Measurements from ENCODE around the gene NPAS3.

The NPAS3 gene

DNA sequence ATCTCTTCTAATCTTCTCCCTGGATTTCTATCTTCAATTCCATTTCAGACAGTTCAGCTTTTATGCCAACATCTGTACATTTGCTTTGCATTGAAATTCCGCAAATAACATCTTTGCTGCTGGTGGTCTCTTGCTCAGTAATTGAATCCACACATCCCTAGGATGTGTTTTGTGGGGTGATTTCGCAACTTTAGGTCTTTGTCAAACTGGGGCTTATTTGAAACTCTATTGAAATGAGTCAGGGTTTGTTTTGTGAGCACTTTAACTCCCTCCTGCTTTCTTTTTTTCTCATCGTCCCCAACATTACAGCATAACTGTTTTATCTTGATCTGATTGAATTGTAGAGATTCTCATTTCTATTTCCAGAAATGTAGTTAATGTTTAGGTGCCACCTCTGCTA, 404.3 kb downstream of the NPAS3 start:
- no peak for DNase-seq

DNA sequence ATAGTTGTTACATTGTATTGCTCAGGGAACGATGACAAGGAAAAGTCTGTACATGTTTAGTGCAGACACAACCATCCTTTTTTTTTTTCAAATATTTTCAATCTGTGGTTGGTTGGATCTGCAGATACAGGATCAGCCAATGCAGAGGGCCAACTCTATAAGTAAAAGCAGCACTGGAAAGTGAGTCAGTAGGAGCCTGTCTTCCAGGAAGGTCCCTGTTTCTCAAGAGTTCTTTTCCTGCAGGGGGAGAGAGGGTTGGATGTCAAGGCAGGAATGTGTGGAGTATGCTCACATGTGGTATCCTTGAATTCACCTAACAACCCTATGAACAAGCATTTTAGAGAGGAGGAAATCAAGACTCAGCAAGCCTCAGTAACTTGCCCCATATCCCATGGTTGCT, 409.1 kb downstream of the NPAS3 start:
- no peak for DNase-seq

DNA sequence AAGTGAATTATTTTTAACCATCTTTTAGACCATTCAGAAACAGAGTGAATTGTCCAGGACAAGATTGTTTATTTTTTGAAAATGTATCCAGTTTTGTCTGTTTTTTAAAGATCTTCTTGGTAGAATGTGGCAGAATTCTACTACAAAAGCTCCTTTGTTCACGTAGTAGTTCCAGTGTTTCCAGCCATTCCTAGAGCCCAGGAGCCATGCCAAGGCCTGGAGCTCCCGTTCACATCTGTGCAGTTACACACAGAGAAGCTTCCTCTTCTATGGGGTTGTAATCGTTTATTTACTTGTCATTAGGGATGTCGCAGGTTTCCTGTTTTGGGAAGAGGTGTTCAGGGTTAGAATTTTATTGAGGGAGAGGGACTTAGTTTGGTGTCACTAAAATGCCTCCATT, 409.8 kb downstream of the NPAS3 start:
- DNase-seq: no peak

DNA sequence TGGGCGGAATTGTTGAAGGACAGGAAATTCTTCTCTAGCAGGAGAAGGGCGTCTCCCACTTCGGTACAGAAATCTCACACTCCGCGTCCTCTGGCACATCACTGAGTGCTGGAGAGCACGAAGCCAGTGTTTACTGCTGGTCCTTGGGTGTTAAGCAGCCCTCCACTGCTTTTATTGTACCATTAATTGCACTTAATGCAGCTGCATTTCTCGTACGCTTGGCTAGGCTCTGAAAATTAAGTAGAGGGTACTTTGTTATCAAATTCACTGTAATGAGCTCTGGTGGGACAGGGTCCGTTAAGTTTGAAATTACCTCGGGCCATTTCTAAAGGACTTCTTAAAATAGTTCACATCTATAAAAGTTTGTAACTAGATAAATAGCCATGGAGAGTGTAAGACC, 411.2 kb downstream of the NPAS3 start:
- DNase-seq: no peak

DNA sequence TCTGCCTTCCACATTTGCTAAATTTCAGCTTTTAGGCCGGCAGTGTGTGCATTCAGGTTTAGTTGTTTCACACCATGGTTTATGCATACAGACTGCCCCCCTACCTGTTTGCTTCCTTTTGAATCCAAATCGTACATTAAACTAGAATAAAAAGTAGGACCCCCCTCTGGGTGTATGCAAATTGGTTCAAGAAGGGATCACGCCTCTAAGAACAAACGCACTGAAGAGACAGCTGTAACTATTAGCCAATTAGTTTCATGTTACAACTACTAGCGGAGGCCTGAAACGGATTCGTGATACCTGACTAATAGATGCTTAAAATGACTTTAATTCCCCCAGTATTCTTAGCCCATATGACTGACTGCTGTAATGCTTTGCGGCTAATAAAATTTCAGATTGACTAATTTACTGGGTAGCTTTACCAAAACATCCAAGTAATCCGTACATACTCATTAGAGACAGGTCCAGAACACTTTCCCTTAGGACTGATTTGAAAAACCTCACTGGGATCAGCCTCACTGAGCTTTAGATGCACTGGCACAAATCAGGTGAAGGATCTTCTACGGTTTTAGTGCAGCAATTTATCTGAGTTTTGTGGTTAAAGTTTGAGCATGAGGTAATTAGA, 411.8 kb downstream of the NPAS3 start:
- no peak for DNase-seq

DNA sequence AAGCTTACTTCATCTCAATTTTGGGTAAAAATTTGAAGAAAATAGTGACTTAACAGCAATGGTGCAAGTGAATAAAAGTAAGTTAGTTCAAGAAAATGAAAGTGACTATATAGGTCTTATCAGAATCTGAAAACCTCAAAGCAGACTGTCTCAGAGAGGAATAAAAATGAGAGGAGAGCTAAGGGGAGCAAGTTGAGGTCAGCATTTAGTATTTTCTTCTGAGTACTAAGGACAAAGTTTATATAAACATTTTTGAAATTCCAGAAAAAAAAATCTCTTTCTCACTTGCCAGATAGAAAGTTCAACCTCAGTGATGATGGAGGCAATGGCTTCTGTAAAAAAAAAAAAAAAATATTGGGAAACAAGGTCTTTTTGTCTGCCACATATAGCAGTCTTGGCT, 414.1 kb downstream of the NPAS3 start:
- no peak for DNase-seq

DNA sequence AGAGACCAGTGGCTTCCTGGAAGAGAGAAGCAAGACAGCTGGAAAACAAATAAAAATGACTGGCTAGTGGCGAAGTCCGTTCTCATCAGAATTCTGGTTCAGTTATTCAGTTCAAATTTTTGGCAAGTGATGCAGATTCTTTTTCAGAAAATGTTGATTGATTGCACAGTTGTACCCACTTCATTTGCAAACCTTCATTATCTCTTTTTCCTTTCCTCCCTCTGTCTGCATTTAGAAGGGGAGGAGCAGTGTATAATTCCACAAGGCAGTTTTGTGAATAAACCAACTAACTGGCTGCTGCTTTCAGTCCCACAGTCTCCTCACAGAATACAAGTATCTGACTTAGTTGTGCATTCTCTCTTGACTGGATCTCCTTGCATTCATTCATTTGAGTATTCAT, 417.5 kb downstream of the NPAS3 start:
- no peak for DNase-seq

DNA sequence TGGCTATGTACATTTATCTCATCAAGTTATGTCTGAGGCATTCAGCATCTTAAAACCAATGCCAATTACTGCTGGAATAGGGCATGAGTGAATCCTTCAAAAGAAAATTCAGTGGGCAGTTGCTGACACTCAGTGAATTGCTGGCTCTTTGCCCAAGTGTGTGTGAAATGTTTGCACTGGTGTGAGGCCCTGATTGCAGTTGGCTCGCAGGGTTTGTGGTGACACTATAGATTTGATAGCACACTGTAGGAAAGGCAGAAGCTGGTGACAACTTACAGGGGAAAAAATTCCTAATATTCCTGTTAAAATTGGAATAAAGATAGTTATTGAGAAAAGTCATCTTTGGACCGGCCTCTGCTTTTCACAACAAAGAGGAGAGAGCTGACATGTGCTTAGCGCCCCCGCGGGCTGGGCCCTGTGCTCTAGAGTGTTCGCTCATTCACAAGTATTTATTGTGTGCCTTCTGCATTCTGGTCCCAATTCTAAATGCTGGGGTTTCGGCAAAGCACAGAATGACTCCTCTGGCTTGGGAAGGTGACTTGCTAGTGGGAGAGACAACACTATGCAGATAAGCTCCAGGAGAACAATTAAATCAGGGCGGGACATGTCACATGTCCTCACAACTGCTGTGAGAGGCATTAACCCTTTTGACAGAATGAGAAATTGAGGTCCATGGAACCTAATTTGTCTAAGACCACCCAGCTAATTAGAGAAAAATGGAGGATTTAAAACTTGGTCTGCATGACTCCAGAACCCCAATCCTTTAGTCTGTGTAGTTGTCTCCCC, 418.7 kb downstream of the NPAS3 start:
- no peak for DNase-seq

DNA sequence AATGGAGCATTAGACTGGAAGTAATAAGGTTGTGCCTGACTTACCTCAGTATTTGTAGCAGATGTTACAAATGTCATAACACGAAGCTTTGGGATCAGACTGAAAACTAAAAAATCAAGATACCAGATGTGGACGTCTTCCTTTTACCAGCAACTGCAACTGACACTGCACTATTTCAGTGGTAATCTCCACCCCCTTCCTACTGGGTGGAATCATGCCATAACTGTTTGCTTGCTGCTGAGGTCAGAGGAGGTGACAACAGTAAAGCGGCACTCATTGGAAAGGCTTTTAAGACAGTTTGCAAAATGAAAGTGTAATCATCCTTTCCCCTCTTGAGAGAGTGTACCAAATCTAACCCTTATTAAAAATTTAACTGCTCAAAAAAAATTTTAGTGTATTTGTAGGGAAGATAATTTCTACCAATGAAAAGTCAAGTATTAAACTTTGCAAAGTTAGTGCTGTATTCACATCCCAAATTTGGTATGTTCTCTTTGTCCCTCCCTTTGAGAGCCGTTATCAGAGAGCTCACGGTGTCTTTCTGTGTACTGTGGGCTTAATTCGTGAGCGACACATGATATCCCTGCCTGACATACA, 420.7 kb downstream of the NPAS3 start:
- DNase-seq: no peak

DNA sequence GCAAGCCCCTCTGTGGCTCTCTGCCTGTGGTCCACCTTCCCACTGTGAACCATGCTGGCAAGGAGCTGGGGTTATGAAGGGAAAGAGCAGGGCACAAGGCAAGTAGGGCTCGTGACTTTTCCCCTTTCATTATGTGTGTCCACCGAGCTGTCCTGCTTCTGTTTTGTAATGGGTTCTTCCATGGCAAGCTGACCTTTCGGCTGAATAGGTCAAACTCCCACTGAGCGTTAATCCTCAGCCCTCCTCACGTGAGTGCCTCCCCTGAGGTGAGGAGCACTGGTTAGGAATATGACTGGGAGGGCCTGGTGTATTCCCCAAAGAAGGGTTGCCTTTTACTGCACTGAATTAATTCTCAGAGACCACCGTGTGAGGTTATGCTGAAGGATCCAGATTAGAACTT, 424.3 kb downstream of the NPAS3 start:
- DNase-seq: no peak

DNA sequence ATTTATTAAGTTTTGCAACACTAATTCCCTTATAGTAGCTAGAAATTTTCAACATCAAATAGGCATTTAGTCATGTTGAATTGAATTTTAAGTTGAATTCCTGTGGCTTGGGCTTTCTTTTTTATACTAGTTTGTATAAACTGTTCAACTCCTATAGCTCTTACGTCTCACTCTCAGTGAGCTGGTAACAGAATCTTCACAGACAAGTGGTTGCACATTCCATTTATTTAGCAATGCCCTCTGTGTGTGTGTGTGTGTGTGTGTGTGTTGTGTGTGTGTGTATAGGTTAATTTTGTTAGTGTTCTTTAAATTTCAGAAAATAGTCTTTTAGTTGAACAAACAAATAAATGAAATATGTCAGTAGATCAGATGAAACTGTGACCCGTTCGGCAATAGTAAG, 425.0 kb downstream of the NPAS3 start:
- DNase-seq: no peak

DNA sequence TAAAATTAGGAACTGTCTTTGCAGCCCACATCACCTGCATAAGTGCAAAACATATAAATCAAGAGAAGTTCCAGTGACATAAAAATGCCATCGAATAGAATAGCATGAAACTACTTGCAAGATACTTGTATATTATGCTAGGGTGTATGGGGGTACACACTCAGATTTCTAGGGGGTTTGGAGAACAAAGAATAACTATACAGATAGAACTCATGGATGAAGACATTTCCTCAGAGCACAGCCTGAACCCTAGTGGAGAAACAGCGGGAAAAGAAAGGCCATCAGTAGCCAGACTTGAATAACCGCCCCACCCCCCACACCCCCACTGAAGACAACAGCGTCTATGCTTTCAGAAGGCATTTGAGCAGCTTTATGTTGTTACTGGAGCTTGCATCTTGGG, 425.8 kb downstream of the NPAS3 start:
- DNase-seq: no peak

DNA sequence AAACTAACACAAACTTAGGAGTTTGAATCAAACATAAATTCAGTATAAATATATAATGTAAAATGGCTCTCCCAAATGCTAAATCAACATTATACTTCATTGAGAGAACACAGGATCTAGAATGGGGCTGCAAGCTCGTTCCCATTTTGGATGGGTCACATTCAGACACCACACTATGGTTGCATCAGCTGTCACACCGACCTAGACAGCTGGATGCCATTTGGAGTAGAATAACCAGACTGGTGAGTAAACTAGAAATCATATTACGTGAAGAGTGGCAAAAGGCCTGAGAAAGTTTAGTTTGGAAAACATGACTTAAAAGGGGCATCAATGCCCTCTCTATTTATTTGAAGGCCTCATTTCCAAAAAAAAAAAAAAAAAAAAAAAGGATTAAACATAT, 430.4 kb downstream of the NPAS3 start:
- DNase-seq: no peak

DNA sequence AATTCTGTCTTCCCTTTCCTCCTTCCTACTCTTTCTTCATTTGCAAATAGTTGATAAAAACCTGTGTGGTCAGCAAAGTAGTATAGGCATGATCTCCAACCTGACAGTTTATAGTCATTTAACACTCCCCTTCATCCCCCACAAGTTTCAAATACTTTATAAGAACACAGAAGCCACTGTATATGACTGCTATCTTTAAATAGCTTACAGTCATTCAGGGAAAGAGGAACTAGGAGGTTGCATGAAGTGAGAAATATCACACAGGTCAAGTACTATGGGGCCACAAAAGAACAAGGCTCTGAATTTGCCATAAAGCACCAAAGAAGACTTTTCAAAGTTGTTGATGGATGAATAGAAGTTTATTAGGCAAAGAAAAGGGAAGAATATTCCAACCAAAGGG, 431.3 kb downstream of the NPAS3 start:
- no peak for DNase-seq

DNA sequence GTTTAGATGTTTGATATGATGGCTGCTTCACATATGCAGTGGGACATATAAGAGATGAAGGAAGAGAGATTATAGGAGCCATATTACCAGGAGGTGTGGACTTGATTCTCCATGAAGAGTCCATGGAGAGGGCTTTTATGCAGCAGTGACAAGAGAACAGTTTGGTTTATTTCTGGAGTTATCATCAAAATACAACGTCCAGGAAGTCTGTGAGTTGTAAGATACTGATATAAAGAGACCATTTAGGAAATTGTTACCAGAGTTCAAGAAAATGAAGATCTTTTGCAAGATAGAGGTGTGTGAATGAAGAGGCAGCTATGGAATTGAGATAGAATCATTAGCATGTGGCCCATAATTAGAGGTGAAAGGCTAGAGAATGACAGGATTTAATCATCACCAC, 431.7 kb downstream of the NPAS3 start:
- no peak for DNase-seq

DNA sequence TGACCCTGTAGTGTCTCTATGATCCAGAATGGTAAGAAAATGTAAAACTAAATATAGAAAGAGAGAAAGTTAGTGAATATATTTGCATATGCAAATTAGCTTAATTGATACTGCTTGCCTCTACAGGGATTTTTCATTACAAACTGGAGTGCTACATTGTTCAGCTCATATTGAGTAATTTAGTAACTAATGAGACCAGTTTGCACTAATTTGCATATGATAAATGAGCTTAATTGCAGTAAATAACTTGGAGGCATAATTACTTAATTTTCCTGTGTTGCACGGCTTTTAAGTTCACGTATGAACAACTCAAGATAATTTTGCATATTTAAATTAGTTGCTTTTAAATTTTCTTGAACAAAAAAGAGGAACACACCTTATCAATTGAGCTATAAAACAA, 436.5 kb downstream of the NPAS3 start:
- DNase-seq: no peak

DNA sequence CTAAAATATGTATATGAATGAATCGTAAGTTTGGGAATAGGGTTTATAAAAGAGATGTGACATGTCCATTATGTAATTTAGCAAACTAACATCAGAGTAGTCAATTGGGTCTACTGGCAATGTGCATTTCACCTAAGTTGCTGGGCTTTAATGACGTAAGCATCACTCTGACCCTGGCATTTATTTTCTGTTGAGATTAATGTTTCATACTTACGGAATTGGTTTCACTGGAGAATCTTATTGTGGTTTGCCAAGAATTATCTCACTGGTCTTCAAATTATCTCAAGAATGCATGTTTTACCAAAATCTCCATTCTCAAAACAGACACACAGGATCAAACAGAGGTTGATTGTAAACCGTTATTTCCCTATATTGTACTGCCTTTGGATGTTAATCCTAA, 437.1 kb downstream of the NPAS3 start:
- DNase-seq: no peak

DNA sequence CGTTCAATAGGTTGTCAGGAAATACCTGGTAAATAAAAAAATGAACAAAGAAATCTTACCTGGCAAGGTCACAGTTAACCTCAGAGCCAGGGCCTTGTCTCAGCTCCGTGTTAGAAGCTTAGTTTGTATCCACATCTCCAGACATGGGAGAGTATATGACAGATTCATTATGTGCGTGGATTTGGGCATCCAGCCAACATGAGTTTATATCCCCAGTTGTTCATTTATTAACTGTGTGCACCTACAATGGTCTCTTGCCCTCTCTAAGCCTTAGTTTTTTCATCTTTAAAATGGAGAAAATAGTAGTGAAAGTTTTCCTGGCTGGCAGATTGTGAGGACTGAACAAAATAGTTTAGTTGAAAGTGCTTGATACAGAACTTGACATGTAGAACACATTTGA, 437.8 kb downstream of the NPAS3 start:
- DNase-seq: no peak

DNA sequence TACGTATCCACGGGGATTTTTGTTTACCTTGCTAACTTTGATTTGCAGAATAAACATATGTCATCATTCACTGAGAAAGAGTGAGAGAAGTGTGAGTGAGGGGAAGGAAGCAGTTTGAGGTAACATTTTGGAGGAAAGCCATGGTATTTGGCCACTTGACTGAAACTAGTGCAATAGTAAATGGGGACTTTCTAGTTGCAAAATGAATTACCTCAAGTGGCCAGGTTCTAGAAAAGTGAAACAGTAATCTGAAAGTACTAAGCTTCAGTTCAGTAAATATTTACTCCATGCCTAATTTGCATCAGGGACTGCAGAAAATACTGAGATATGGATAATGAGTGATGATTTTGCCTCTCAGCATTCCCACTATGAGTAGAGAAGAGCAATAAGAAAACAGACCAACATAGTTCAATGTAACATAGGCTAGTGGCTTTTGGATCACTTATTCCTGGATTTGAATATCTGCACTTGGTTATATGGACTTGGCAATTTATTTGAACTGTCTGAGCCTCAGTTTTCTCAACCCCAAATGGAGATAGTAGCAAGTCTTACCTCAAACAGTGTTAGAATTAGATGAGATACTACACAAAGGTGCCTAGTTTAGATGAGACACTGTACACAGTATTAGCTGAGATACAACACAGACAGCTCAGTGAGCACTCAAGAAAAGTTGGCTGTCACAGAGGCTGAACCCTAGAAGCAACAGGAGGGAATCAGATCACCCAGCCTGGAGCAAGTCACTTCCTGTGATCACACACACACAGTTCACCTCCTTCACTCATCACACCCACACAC, 439.1 kb downstream of the NPAS3 start:
- DNase-seq: no peak

DNA sequence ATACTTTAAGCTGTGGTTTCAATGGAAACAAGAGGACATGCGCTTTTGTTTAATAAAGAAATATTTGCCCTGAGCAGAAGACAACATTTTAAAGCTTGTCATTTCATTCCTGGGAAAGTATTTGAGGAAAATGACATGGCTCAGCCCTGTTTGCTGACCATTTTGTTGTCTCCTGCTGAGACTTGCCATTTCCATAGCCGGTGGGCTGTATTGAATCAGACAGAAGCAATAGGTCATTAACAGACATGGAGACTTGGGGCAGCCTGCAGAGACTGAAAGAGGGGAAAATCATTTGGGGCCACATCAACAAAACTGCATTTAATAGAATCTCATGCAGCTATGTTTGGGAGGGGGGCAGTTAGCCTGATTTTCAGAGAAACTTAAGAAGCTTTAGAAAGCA, 443.0 kb downstream of the NPAS3 start:
- no peak for DNase-seq

DNA sequence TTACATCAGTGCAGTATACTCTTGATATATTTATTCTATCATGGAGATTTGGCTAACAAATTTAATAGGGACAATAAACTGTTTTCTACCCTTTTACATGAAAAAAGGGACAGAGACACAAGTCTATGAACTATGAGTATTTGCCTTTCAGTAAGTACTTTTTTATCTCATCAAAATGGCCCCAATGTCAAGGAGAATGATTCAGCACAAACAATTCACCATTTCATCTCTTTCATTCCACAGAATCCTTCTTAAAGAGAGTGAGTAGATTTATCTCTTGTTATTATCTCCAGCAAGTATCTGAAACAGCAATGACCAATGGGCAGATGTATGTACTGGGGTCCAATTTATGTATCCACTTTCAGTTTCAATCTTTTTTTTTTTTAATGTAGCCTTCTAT, 447.5 kb downstream of the NPAS3 start:
- DNase-seq: no peak

DNA sequence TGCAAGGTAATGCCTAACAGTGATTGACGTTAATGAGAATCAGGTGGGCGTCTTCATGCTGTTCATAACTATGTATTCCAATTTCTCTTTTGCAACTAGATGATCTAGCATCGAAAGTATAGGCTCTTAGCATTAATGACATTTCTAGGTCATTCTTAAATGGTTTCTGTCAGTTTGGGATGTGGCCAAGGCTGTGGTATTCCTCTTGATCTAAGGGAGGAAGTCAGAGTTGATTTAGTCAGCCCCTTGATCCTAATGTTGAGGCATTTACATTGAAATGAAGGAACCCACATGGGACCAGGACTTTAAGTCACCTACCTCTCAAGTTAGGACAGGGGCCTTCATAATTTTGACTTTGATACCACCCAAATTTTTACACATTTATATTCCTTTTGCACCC, 448.1 kb downstream of the NPAS3 start:
- no peak for DNase-seq

DNA sequence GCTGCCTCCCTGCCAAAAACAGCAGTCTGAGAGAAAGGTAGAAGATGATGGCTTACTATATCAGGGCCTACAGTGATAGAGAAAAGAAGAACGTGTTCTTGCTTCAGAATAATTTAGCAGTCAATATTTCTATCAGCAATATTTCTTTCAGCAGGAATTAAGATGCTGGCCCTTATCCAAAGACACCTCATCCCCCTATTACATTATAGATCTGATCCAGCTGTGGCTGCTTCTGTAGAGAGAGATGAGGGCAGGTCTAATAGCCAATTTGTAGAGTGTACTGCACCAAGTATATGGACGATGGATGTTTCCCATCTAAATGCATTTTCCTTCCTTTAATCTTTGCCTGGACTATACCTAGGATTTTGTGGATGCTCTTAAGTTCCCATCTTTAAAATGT, 451.7 kb downstream of the NPAS3 start:
- no peak for DNase-seq

Data from activated CD4-positive, alpha-beta T cell treated with anti-CD3 and anti-CD28 coated beads, Interleukin-2, amount 50 U/mL, for 1 hour (primary cell).